HG03045 (cell line): Measurements from ENCODE around the gene FNDC10.
"Not testable (repeated sequence)": the region's sequence is repeated elsewhere in the genome, so short reads cannot be mapped to it uniquely, and the experiment has no call there.

Source experiments
- ATAC-seq: cut with Tn5 transposase; IDR thresholded peaks from one replicate; pipeline ENCODE4 v1.9.1; 2021; ENCODE audit warnings: mild to moderate bottlenecking, moderate library complexity; ENCODE audit not compliant: unreplicated experiment

FNDC10 gene

DNA sequence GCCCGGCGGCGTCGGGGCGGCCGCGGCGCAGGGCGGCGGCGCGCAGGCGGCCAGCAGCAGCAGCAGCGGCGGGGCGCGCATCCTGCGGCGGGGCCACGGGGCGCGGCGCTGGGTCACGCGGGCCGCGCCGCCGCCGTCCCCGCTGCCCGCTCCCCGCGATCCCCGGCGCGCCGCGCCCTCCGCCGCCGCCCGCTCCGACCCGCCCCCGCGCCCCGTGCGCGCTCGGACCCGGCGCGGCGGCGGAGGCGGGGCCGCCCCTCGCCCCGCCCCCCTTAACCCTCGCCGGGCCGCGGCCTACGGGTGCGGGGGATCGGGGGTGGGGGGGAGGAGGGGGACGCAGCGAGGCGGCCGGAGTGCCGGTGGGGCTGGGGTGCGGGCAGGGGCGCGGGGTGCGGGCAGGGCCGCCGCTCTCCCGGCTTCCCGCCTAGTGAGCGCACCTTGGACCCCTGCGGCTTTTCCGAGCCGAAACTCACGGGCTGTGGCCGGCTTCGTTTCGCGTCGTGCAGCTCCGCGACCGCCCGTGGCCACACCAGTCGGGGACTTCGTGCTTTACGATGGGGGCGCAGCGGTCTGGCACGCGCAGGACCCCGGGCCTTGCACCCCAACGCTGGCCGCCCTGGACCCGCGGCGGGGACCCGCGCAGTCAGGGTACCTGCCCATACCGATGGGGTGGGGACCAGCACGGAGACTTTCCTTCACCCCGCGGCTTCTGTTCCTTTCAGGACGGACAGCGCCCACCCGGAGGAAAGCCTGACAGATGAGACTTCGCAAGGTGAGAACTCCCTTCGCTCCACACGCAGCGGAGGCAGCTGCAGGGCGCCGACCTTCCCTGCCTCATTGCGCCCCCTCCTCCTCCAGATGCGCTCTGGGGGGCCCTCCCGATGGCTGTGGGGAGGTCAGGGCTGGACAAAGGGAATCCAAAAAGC is at the start of gene FNDC10:
Gene FNDC10, minus strand, starts transcription at position 201 of the 926 bp plus-strand sequence. Its CDS starts 120 bp downstream, at position 81.
- ATAC-seq = no peak

DNA sequence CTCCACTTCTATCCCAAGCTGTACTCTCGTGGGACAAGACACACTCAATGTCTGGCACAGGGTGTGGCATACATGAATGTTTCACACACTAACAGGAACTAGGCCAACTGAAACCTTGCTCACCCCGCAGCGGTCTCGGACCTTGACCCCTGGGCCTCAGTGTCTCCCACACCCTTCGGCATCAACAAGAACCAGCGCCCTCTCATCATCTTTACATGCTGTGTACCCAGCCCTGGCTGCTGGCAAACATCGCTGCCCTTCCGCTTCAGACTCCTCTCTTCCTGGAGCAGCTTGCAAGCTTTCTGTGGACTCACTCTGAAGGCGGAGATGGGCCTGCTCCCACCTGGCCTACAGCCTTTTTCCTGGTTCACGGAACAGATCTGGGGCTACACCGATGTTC is 48.3 kb upstream of the FNDC10 start:
- ATAC-seq = not testable (repeated sequence)

DNA sequence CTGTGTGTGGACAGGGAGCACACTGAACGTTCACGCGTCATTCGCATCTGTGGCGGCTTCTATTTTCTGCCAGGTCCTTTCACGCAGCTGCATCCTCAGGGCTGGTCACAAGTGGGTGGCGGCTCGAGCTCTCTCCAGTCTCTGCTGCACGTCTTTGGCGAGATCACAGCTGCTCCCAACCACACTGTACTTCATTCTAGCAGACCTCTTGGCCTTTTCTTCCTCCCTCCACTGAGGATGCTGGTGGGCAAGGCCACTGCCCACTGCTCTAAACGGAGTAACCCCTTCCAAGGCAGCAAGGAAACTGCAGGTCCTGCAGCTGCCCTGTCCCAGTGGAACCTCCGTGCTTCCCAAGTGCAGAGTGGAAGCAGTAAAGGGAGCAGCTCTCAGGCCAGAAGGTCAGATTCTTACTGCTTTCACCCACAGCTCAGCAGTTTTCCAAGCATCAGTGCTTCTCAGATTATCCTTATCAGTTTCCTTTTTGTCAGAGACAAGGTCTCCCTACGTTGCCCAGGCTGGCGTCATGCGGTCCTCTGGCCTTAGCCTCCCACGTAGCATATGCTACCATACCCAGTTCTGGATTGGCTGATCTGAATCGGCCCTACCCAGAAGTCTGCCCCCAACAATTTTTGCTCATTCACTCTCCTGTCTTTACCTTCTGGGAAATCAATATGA is 47.8 kb upstream of the FNDC10 start:
- not testable (repeated sequence) for ATAC-seq

DNA sequence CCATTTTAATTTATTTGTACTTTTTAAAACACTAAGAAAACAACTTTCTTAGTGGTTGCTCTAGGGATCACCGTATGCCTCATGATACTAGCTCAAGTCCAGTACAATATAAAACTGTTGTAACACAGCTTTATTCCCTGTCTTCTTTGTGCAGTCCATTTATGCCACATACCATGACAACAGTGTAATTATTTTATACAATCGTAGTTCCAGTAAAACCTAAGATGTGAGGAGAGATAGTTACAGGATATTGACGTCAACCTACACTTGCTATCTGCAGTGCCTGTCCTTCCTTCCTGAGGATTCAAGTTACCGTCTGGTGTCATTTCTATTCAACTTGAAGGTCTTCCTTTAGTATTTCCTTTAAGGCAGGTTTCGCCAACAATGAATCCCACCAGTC is 46.4 kb upstream of the FNDC10 start:
- ATAC-seq = not testable (repeated sequence)

DNA sequence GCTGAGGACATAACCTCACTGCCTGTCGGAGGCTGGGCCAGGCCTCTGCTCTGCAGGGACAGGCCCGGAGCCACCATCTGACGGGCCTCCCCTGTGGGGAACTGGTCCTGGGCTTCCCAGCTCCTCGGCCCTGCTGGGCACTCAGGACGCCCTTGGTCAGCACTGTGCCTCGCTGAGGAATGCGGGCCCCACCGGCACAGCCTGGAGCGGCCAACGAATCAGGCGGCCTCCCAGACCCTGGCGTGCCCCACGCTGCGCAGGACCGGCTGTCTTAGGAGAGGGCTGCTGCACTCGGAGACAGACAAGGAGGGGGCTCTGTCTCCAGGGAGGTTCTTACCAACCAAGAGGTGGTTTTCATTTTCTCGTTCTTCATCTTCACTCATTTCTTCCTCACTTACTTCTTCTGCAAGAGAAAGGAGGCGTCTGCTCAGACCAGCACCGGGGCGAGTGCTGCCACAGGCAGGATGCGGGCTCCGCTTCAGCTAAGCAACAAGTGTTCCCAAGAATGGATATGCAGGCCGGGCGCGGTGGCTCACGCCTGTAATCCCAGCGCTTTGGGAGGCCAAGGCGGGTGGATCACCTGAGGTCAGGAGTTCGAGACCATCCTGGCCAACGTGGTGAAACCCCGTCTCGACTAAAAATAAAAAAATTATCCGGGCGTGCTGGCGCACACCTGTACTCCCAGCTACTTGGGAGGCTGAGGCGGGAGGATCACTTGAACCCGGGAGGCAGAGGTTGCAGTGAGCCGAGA is 41.0 kb upstream of the FNDC10 start:
- not testable (repeated sequence) for ATAC-seq

DNA sequence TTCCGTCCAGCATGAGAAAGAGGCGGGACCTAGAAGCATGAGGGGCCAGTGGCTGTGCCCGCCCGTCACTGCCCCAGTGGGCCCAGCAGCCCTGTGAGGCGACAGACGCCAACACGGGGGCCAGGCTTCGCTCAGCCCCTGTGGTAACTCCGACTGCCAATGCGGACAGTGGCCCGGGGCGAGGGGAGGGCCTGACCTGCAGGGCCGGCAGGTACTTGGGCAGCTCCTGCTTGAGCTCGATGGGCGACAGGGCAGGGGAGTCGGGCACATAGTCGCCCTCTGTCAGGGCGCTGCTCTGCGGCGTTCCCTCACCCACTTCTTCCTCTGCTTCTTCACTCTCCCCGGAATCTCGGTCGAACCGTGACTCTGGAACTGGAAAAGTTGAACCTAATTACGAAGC is 40.1 kb upstream of the FNDC10 start:
- ATAC-seq = not testable (repeated sequence)

DNA sequence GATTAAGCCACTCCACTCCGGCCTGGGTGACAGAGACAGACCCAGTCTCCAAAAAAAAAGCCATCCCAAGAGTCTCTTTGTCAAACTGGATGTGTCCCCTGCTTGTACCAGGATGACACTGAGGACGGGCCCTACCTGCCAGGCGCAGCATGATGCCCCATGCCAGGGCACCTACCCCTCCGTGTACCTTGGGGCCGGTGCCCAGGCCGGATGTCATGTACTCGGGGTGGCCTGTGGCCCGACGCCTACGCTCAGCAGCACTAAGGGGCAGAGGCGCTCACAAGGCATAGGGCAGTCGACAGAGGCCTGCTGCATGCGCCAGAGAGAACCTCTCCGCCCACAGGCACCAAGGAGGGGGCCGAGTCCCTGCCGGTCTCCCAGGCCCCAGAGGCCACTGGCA is 39.4 kb upstream of the FNDC10 start:
- not testable (repeated sequence) for ATAC-seq

DNA sequence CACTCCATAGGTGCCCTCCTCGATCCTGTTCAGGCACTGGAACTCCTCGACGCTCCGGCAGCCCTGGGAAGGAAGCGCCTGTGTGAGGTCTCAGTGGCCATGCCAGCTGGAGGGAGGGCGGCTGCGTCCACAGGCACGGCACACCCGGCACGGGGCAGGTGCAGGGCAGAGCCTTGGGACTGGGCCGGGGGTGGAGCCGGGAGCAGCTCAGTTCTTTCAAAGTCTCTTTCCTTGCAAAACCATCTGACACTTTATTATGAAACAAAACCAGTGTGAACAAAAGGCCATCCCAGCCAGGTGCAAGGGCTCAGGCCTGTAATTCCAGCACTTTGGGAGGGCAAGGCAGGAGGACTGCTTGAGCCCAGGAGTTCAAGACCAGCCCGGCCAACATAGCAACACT is 38.6 kb upstream of the FNDC10 start:
- ATAC-seq = not testable (repeated sequence)

DNA sequence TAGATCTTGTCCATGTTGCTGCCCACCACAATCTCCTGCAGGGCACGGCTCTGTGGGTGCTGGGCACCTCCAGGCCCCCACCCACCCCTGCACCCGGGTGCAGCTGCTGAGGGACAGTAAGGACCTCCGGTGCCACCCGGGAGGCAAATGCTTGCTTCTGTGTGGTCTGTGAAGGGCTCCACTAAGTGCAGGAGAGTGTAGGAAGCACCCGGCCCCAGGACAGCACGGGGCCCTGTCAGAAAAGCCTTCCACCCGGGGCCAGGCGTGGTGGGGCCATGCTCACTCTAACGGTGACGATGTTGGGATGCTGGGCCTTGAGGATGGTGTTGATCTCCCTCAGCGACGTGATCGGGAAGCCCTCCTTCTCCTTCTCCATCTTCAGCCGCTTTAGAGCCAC is 37.5 kb upstream of the FNDC10 start:
- ATAC-seq = not testable (repeated sequence)

DNA sequence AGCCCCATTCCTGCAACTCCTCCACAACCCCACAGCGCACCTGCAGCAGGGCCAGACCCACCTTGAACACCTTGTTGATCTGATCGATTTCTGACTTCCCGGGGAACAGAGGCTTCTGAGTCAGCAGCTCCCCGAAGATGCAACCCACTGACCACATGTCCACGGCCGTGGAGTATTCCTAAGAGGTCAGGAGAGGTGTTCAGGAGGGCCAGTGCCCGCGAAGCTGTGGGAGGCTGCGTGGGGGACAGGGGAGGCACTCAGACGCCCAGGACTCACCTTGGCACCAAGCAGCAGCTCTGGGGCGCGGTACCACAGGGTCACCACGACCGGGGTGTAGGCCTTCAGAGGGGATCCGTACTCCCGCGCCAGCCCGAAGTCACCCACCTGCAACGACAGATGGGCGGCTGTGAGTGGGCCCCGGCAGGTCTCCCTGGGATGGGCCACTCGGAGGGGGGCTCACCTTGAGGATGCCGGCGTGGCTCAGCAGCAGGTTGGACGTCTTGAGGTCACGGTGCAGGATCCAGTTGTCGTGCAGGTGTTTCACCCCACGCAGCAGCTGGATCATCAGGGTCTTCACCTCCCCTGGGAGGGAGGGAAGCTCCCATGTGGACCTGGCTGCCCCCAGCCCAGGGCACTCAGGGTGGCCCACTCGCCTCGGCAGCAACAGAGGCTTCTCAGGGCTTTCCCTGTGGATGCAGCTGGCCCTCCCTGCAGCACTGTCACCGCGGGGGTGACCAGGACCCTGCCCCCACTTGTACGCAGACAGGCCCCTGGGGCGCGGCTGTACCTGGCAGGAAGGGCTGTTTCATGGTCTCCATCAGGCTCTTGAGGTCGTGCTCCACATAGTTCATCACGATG is 36.9 kb upstream of the FNDC10 start:
- ATAC-seq = not testable (repeated sequence)

DNA sequence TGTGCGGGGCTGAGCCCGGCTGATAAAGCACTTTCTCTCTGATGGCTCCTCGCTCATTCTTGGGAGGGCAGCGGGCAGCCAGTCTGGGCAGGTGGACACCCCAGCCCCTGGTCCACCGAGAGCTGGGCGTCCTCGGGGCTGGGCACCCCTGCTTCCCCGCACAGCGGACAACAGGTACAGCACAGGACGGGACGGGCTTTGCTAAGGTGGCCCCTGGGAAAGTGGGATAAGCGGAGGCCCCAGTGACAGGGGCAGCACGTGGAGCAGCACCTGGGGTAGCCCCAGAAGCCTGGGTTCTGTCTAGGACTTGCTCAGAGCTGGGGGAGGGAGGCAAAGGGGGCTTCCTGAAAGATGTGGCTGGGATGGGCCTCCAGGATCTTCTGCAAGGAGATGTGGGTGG is 34.7 kb upstream of the FNDC10 start:
- ATAC-seq = not testable (repeated sequence)

DNA sequence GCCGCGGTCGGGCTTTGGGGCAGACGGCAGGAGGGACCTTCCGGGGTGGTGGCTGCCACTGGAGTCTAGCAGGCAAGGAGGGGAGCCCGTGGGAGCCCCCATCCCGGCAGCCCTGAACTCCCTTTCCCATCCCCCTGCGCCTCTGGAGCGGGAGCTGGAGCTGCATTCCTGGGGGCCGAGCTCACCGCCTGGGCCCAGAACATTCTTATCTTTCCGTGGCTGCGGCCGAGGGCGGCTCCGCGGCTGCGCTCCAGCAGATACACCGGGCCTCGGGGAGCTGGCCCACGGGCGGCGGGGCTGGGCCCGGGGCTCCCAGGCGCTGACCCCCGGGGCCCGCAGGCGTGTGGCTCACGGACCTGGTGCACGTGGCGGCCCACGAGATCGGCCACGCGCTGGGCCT is 33.5 kb upstream of the FNDC10 start:
- ATAC-seq = not testable (repeated sequence)

DNA sequence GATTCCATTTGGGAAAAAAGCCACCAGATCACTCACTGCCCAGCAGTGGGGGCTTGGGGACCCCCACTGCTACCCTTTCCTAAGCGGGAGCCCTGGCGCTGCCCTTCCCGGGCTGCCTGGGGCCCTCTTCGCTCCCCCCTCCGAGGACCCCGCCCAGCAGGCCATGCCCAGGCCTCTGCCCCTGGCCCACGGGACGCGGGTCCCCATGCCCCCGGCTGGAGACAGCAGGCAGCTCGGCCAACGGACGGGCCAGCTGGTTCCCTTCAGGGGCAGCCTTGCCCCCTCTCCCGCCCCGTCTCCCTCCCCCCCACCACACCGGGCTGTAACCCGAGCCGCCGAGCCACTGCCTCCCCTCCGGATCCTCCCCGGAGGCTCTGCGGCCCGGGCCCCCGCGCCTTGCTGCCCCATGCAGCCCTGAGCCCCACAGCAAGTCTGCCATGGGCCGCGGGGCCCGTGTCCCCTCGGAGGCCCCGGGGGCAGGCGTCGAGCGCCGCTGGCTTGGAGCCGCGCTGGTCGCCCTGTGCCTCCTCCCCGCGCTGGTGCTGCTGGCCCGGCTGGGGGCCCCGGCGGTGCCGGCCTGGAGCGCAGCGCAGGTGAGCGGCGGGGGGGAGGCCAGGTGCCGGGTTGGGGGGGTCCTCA is 32.0 kb upstream of the FNDC10 start, which contains the start of gene MMP23B:
Gene MMP23B, plus strand, starts transcription at position 392 of the 639 bp plus-strand sequence. Its CDS starts 46 bp downstream, at position 438.
- no peak for ATAC-seq

DNA sequence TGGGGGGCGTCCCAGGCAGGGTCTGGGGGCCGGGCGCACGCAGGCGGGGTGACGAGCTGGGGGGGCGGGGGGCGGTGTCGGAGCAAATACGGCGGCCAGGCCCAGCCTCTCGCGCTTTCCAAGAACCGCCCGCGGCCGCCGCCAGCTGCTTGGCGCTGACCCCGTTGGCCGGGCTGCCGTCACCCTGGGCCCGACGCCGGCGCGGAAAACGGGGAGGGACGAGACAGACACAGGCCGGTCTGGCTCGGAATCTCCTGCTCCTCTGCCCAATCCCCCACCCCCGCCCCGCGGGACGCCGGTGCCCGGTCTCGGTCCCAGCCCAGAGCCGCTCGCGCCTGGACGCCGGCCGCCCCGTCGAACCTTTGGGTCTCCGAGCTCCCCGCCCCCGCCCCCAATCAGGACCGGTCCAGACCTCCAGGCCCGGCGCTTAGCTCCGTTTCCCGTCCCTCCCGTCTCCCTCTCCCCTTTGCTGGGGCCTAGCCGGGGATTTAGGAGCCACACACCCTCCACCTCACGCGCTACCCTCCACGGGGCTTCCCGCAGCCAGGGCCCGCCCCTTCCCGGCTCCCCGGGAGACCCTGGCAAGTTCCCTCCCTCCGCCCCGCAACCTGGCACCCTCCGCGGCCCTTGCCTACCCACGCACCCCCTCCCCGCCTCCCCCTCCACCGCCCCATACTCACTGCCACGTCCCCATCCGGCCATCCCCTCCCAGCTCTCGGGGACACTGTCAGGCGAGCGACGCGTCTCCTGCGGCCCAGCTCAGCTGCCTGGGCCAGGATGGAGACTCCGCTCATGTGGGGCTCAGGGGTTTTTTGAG is 31.2 kb upstream of the FNDC10 start:
- ATAC-seq = no peak

DNA sequence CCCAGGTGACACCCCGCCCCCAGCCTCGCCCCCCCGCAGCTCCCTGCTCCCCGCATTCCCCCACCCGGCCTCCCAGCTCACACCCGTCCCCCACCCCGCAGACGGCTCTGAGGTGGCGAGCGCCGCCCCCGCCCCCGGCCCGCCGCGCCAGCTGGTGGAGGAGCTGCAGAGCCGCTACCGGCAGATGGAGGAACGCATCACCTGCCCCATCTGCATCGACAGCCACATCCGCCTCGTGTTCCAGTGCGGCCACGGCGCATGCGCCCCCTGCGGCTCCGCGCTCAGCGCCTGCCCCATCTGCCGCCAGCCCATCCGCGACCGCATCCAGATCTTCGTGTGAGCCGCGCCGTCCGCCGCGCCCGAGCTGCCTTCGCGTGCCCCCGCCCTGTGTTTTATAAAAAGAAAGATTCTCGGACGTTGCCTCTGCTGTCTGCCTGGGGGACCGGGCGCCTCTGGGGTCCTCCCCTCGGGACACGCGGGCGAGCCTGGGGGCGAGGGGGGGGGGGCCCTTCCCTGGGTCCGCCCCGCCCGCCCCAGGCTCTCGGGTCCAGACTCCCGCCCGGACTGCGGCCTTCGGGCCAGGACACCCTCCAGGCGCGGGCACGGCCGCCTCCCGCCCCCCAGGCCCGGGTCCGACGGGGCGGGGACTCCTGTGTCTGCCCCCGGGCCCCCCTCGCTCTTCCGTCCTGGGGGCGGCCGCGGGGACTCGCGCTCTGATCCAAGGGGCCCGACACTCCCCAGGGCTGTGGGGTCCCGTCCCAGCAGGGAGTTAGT is 30.4 kb upstream of the FNDC10 start:
- no peak for ATAC-seq

DNA sequence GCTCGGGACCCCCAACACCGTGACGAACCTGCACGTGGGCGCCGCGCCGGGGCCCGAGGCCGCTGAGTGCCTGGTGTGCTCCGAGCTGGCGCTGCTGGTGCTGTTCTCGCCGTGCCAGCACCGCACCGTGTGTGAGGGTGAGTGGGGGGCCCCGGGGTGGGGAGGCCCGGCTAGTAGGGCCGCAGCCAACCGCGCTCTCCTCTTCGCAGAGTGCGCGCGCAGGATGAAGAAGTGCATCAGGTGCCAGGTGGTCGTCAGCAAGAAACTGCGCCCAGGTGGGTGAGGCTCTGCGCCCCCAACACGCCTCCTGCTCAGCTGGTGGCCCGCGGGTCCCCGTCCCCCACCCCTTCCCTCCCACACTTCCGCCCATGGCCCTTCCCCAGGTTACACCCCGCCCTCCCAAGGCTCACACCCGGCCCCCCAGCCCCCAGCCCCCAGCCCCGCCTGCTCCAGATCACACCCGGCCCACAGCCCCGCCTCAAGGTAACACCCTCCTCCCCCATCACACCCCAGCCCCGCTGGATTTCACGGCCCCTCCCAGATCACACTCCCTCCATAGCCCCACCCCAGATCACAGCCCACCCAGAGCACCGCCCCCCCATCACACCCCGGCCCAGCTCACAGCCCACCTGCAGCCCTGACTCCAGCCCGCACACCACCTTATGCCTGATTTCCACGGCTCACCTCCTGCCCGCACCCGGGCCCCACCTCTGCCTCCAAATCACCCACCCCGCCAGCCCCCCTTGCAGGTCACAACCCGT is 29.7 kb upstream of the FNDC10 start:
- no peak for ATAC-seq

DNA sequence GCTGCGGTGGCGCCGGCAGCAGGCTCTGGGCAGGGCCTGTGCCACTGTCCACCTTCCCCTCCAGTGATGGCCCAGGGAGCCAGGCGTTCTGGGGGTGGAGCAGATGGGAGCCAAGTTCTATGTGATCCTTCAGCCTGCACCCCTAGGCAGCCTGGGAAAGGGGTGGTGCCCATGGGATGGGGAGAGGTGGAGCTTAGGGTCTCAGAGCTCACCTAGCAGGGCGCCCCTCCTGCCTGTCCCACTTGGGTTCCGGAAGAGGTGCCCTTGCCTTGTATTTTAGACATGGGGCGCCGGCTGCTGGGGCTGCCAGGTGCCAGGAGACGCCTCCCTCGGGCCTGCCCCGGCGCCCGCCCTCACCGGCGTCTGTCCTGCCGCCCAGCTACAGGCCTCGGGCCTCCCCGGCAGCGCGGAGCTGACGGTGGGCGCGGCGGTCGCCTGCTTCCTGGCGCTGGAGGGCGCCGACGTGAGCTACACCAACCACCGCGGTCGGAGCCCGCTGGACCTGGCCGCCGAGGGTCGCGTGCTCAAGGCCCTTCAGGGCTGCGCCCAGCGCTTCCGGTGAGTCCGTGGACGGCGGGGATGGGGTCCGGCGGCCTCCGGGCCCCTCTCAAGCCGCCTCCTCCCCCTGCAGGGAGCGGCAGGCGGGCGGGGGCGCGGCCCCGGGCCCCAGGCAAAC is 29.0 kb upstream of the FNDC10 start:
- no peak for ATAC-seq
